ENCODE data around the gene FSTL4. TPM values are rescaled to one million over a fixed set of nuclear protein-coding genes. Genes with fewer than 3 reads are reported as not detected.

FSTL4 gene
- polyA plus RNA-seq, 1 donor from 2014 or later = 0.57 TPM

DNA sequence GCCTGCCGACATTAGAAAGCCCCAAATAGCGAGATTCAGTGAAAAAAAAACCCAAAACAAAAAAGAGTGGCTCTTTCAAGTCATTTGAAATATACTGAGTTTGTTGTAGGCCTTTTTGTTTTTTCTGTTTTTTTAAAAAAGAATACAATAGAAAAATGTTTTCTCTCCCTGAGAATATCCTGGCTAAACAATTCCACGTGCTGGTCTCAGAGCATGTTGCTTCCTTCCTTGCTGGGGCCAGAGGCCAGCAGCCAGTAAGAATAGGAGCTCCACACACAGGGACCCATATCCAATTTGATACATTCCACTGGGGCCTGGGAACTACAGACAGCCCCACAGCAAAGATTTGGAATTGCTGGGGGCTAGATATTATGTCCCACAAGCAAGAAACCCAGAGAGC, 369.1 kb downstream of the FSTL4 start:
- H3K27ac ChIP-seq (ENCODE audit: low read length) = no peak overlapping the region
- H3F3A ChIP-seq (ENCODE audit: insufficient read depth, low read length, poor library complexity, severe bottlenecking) = no peaks in the 10 kb centered on the region
- no peaks in the 10 kb centered on the region for H3K36me3 ChIP-seq (ENCODE audit: insufficient read depth, low read length)
- TF ChIP-seq SMC3 (conservative IDR thresholded peaks at IDR 0.05; ENCODE audit: poor library complexity) (no peak), POLR2AphosphoS5 (IDR thresholded peaks at IDR 0.05) (no peak), RAD21 (conservative IDR thresholded peaks at IDR 0.05) (no peak), MXI1 (conservative IDR thresholded peaks at IDR 0.05; ENCODE audit: poor library complexity, severe bottlenecking) (no peak)
- H3K9ac ChIP-seq (ENCODE audit: low read length) = no peak overlapping the region
- no peaks in the 10 kb centered on the region for H3K9me3 ChIP-seq (ENCODE audit: low read length)
- no peak overlapping the region for H3K4me3 ChIP-seq (ENCODE audit: low read length)
- no peaks in the 10 kb centered on the region for H4K20me1 ChIP-seq (ENCODE audit: insufficient read depth)
- no peak overlapping the region for H3K4me2 ChIP-seq (ENCODE audit: low read length)
- H3K9me2 ChIP-seq (ENCODE audit: insufficient read depth, low read length) = no peaks in the 10 kb centered on the region
- H2AFZ ChIP-seq (ENCODE audit: low read depth, low read length) = no peak overlapping the region
- no peaks in the 10 kb centered on the region for H3K27me3 ChIP-seq (ENCODE audit: insufficient read depth, low read depth, low read length)
- H3K79me2 ChIP-seq (replicated peaks; ENCODE audit: insufficient read depth, low read length) = no peaks in the 10 kb centered on the region

DNA sequence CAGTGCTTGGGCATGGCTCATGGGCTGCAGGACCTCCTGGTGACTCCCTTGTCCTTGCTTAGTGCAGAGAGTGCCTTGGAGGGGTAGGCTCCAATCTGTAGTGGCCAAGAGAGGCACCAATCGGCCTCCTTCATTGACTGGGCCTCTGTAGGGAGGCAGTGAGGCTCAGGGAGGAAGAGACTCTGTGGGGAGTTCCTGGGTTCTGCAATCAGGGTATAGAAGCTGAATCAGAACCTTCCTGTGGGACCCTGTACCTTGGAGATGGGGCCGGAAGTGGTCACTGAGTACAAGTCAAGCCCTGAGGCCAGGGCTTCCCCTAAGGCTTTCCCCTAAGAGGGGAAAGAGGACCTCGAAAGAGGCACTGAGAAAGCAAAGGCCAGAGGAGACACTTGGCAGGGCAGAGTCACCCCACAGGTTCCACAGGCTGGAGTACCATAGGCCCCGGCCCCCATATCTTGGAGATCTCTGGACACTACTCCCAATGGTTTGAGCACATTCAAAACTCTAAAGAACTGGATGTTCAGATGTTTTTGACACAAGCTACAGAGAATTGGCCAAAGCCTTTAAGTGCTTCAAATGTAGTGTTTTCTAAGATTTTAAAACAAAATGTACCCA, 370.0 kb downstream of the FSTL4 start:
- H3K9ac ChIP-seq (ENCODE audit: low read length) = no peak overlapping the region
- H3K4me3 ChIP-seq (ENCODE audit: low read length) = no peak overlapping the region
- no peaks in the 10 kb centered on the region for H3K9me3 ChIP-seq (ENCODE audit: low read length)
- TF ChIP-seq EZH2 (IDR thresholded peaks at IDR 0.05; ENCODE audit: borderline replicate concordance, insufficient read depth, low read length, poor library complexity, severe bottlenecking) = no peak
- no peak overlapping the region for H3K27ac ChIP-seq (ENCODE audit: low read length)
- no peaks in the 10 kb centered on the region for H4K20me1 ChIP-seq (ENCODE audit: insufficient read depth)
- H3K9me2 ChIP-seq (ENCODE audit: insufficient read depth, low read length) = no peaks in the 10 kb centered on the region
- no peaks in the 10 kb centered on the region for H3K79me2 ChIP-seq (replicated peaks; ENCODE audit: insufficient read depth, low read length)
- no peak overlapping the region for H3K4me2 ChIP-seq (ENCODE audit: low read length)
- no peaks in the 10 kb centered on the region for H3K27me3 ChIP-seq (ENCODE audit: insufficient read depth, low read depth, low read length)
- no peaks in the 10 kb centered on the region for H3K36me3 ChIP-seq (ENCODE audit: insufficient read depth, low read length)
- no peak overlapping the region for H2AFZ ChIP-seq (ENCODE audit: low read depth, low read length)
- no peaks in the 10 kb centered on the region for H3F3A ChIP-seq (ENCODE audit: insufficient read depth, low read length, poor library complexity, severe bottlenecking)

DNA sequence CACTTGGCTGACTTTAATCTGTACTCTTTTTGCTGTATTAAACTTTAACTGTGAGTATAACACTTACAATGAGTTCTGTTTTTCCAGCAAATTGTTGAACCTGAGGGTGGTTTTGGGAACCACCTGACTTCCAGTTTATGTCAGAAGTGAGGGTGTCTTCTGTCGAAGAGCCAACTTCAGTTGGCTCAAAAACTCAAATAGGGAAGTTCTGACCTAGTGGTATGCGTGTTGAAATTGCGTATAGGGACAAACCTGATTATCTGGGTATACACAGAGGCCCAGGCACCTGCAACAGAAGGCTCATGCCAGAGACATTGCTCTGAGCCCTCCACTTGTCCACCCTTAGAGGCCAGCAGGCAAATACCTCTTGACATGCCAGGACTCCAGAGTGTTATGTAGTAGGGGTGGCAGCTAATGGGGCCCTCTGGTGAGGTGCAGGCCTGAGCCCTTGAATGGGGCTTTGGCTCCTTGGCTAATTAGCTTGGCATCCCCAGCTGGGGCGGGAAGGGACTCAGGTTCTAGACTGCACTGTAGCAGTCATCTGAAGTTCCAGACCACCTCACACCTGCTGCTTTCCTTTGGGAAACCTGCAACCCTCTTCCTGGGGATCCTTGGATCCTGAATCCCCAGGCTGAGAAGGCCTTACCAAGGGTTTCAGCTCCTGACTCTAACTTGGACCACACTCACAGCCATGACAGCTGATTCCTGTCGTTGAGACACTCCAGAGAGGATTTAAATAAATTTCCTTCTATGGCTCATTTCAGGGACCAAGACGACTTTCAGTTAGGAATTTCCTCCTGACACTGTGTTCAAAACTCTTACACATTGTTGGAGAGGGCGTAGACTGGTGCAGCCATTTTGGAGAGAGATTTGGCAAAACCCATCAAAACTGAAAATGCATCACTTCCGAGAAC, 370.9 kb downstream of the FSTL4 start:
- H3K27me3 ChIP-seq (ENCODE audit: insufficient read depth, low read depth, low read length) = no peaks in the 10 kb centered on the region
- TF ChIP-seq, protein P1, sequence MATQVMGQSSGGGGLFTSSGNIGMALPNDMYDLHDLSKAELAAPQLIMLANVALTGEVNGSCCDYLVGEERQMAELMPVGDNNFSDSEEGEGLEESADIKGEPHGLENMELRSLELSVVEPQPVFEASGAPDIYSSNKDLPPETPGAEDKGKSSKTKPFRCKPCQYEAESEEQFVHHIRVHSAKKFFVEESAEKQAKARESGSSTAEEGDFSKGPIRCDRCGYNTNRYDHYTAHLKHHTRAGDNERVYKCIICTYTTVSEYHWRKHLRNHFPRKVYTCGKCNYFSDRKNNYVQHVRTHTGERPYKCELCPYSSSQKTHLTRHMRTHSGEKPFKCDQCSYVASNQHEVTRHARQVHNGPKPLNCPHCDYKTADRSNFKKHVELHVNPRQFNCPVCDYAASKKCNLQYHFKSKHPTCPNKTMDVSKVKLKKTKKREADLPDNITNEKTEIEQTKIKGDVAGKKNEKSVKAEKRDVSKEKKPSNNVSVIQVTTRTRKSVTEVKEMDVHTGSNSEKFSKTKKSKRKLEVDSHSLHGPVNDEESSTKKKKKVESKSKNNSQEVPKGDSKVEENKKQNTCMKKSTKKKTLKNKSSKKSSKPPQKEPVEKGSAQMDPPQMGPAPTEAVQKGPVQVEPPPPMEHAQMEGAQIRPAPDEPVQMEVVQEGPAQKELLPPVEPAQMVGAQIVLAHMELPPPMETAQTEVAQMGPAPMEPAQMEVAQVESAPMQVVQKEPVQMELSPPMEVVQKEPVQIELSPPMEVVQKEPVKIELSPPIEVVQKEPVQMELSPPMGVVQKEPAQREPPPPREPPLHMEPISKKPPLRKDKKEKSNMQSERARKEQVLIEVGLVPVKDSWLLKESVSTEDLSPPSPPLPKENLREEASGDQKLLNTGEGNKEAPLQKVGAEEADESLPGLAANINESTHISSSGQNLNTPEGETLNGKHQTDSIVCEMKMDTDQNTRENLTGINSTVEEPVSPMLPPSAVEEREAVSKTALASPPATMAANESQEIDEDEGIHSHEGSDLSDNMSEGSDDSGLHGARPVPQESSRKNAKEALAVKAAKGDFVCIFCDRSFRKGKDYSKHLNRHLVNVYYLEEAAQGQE (IDR thresholded peaks at IDR 0.05; ENCODE audit: borderline replicate concordance) = no peak
- TF ChIP-seq TAF1 (IDR thresholded peaks at IDR 0.05; ENCODE audit: low read depth) (no peak), RAD21 (conservative IDR thresholded peaks at IDR 0.05) (no peak), MXI1 (conservative IDR thresholded peaks at IDR 0.05; ENCODE audit: poor library complexity, severe bottlenecking) (no peak), POLR2AphosphoS5 (IDR thresholded peaks at IDR 0.05) (no peak), EZH2 (IDR thresholded peaks at IDR 0.05; ENCODE audit: borderline replicate concordance, insufficient read depth, low read length, poor library complexity, severe bottlenecking) (no peak), SMC3 (conservative IDR thresholded peaks at IDR 0.05; ENCODE audit: poor library complexity) (no peak), EP300 (conservative IDR thresholded peaks at IDR 0.05; ENCODE audit: poor library complexity, severe bottlenecking) (no peak)
- TF ChIP-seq, protein P2, sequence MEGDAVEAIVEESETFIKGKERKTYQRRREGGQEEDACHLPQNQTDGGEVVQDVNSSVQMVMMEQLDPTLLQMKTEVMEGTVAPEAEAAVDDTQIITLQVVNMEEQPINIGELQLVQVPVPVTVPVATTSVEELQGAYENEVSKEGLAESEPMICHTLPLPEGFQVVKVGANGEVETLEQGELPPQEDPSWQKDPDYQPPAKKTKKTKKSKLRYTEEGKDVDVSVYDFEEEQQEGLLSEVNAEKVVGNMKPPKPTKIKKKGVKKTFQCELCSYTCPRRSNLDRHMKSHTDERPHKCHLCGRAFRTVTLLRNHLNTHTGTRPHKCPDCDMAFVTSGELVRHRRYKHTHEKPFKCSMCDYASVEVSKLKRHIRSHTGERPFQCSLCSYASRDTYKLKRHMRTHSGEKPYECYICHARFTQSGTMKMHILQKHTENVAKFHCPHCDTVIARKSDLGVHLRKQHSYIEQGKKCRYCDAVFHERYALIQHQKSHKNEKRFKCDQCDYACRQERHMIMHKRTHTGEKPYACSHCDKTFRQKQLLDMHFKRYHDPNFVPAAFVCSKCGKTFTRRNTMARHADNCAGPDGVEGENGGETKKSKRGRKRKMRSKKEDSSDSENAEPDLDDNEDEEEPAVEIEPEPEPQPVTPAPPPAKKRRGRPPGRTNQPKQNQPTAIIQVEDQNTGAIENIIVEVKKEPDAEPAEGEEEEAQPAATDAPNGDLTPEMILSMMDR (IDR thresholded peaks at IDR 0.05; ENCODE audit: poor library complexity, severe bottlenecking) = no peak
- H3K9me3 ChIP-seq (ENCODE audit: low read length) = no peaks in the 10 kb centered on the region
- no peak overlapping the region for H3K4me2 ChIP-seq (ENCODE audit: low read length)
- H2AFZ ChIP-seq (ENCODE audit: low read depth, low read length) = no peak overlapping the region
- no peak overlapping the region for H3K27ac ChIP-seq (ENCODE audit: low read length)
- H3F3A ChIP-seq (ENCODE audit: insufficient read depth, low read length, poor library complexity, severe bottlenecking) = no peaks in the 10 kb centered on the region
- H3K9me2 ChIP-seq (ENCODE audit: insufficient read depth, low read length) = no peaks in the 10 kb centered on the region
- no peak overlapping the region for H3K9ac ChIP-seq (ENCODE audit: low read length)
- H3K79me2 ChIP-seq (replicated peaks; ENCODE audit: insufficient read depth, low read length) = no peaks in the 10 kb centered on the region
- no peaks in the 10 kb centered on the region for H3K36me3 ChIP-seq (ENCODE audit: insufficient read depth, low read length)
- H4K20me1 ChIP-seq (ENCODE audit: insufficient read depth) = no peaks in the 10 kb centered on the region
- H3K4me3 ChIP-seq (ENCODE audit: low read length) = no peak overlapping the region

All from neural cell (in vitro differentiated cells).